NK-92 (cell line): ENCODE measurements around the gene METAP1.
"Not testable (repeated sequence)": the region's sequence is repeated elsewhere in the genome, so short reads cannot be mapped to it uniquely, and the experiment has no call there.

Experiments used
- DNase-seq: peaks from one replicate; lab custom pipeline; 2025; ENCODE audit not compliant: unreplicated experiment; lab: John Stamatoyannopoulos, UW

The METAP1 gene

DNA sequence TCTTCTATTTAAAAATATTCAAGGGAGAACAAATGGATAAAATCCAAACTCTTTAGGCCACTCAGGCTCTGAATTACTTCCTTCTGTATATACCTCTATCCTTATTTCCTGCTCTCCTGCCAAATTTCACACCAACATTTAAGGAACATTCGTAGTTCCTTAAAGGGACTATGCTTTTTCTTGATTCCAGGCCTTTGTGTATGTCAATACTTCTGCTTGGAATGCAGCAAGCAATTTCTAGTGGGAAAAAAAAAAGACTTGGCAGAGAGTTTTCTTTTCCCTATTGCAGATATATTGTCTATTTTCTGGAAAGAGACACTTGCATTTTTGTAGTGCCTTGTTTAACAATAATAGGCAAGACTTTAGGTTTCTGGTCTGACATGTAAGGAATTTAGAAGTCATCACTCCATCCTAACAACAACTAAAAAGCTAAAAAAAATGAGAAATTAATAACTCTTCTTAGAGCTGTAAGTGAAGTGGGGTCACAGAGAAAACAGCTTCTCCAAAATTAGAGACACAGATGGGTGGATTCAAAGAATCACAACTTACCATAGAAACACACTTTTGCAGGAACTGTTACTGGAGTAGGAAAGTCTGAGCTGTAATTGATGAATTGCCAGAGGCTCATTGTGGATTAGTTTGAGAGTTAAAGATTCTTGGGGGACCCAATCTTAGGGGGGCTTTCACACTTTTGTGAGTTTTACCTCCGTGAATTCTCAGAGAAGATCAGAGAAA is 95.1 kb downstream of the METAP1 start:
- no peak for DNase-seq

GRCh38 chr4:99091216-99091575 is 95.7 kb downstream of the METAP1 start:
- DNase-seq = no peak

DNA sequence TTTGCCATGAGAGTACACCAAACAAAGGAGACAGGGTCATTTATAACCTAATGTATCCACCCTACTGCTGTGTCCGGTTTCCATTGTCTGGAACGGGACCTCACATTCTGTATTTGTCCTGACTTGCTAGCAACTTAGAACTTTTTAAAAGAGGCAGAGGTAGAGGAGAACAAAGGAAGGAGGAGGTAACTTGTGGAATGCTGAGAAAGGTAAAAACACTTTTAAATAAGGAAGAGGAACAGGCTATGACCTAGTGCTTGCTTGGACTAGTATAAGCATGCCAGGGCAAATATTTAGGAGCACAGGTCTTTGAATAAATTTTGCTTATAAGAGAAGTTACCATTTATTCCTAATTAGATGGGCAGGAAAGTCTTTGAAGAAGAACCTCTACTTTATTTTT is 96.3 kb downstream of the METAP1 start:
- DNase-seq = not testable (repeated sequence)

DNA sequence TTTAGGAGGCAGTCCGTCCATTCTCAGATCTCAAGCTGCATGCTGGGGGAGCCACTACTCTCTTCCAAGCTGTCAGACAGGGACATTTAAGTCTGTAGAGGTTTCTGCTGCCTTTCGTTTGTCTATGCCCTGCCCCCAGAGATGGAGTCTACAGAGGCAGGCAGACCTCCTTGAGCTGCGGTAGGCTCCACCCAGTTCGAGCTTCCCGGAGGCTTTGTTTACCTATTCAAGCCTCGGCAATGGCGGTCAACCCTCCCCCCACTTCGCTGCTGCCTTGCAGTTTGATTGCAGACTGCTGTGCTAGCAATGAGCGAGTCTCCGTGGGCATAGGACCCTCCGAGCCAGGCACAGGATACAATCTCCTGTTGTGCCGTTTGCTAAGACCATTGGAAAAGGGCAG is 103.8 kb downstream of the METAP1 start:
- no peak for DNase-seq

GRCh38 chr4:99099814-99100213 is 104.3 kb downstream of the METAP1 start:
- DNase-seq = not testable (repeated sequence)

DNA sequence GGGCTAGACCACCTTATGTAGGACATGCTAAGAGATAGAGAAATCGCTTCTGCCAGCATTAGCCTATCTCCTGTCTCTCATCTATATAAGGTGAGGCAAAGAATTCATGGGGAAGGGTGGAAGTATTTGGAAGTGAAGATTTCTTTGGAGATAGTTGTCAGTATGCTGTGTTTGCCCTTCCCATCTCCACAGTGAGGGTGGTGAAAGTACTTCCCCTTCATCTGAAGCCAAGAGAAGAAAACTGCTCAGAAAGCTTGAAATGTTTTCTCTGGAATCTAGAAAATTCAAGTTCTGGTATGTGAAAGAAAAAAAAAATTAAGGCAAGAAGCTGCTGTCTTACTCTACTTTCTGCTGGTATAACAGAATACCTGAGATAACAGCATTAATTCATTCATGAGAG is 105.4 kb downstream of the METAP1 start:
- no peak for DNase-seq

DNA sequence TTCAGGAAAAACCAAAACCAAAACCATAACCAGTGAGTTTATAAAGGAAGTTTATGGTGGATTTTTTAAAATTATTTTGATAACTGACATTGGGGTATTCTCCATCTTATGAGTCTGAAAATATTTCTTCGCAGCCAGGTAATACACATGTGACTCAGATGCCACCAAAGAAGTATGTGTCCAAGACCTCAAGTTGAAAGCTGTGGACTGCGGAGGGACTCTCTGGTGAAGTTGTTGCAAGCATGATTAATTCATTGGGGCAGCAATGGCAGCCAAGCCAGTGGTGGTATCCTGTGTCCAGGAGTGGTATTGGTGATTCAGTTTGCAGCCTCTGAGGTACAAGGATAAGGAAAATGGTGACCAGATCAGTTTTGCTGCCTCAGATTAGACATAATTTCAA is 107.1 kb downstream of the METAP1 start:
- DNase-seq = no peak

DNA sequence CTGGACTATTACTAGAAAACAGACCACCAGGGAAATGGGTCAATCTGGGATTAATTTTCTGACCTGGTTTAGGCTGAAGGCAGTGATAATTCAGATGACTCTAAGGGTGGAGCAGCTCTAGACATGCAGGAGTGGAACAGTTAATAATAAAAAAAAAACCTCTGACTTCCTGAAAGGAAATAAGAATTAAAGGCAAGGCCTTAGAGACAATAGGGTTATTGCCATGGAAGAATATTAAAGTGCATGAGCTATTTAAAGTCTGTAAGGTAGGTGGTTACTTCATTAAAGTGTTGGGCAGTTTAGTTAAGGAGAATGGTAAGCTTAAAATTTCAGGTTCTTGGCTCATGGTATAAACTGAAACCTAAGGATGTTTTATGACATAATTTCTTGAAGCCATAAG is 107.6 kb downstream of the METAP1 start:
- no peak for DNase-seq

DNA sequence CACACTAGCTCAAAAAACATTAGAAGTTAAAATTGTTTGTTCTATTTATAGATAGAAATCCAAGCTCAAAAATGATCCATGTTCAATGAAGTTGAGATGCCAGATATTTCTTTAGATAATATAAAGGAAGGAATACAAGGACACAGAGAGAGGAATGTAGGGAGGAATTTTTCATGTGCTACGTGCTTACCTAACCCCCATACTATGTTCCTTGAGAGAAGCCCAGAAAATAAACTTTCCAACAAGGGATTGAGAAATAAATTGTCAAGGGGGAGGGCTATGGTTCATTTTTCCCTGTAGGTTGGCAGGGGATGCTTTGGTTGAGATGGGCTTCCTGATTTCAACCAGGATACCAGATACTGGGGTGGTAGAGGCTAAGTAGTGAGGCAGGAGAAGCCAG is 108.6 kb downstream of the METAP1 start:
- DNase-seq = no peak

- not testable (repeated sequence) for DNase-seq
These were observed 113.8 kb downstream of the METAP1 start for GRCh38 chr4:99109286-99109685.
